GM12878 (cell line): Measurements from ENCODE around the gene DLG2. TPM values are rescaled to one million over a fixed set of nuclear protein-coding genes. Genes with fewer than 3 reads are reported as not detected.

Experiments
- ATAC-seq: fragments of 200-7000 bp; cut with Tn5 transposase; 3 replicates; pipeline ENCODE4 v1.9.1; 2020; ENCODE audit warnings: mild to moderate bottlenecking, moderate library complexity
- BruUV-seq: library from RNA; stranded (reverse); fragments of 400-500 nt; replicated peaks from 2 replicates; lab custom pipeline; 2021; lab: Mats Ljungman, UMichigan
- CTCF ChIA-PET: fragments of 300-600 bp; sonication (Branson Sonifier 250); formaldehyde crosslinking; extraction: SDS; loops from one replicate; lab custom pipeline; 2021; ENCODE audit warnings: inconsistent platforms; lab: Yijun Ruan, JAX
- POLR2A ChIA-PET: fragments of 350-600 bp; formaldehyde crosslinking; extraction: SDS; loops from one replicate; lab custom pipeline; 2021; ENCODE audit warnings: inconsistent platforms; lab: Charles Lee
- RAD21 ChIA-PET: fragments of 300-600 bp; sonication (Branson Sonifier 250); formaldehyde crosslinking; loops from one replicate; lab custom pipeline; 2023; ENCODE audit warnings: antibody characterized with exemption; ENCODE audit not compliant: unreplicated experiment; lab: Charles Lee
- SMC1A ChIA-PET: fragments of 300-600 bp; sonication (Branson Sonifier 250); formaldehyde crosslinking; loops from one replicate; lab custom pipeline; 2023; ENCODE audit not compliant: unreplicated experiment, uncharacterized antibody; lab: Charles Lee
- DNase-seq: peaks from one replicate; pipeline ENCODE4 v3.0.0-alpha.2; 2011; ENCODE audit warnings: low read depth, low spot score
- FAIRE-seq: peaks from 3 replicates; lab custom pipeline; 2011; peaks lifted over from hg19 to GRCh38; lab: Jason Lieb, UNC
- H2AFZ ChIP-seq: 2 replicates; pipeline ENCODE4 v1.6.0; 2011; ENCODE audit warnings: low read depth, low read length, control low read depth; ENCODE audit not compliant: control insufficient read depth
- H3K27ac ChIP-seq: 2 replicates; pipeline ENCODE4 v1.5.1; 2011; ENCODE audit warnings: control low read depth; ENCODE audit not compliant: control insufficient read depth, insufficient read depth
- H3K27me3 ChIP-seq, 2 experiments: replicated peaks in 1 of 2; 2 replicates each; pipeline versions ENCODE4 v1.6.0 to v1.6.1; 2011; ENCODE audit warnings: low read length in 1 of 2; ENCODE audit not compliant: control insufficient read depth in 2 of 2, insufficient read depth in 2 of 2
- H3K36me3 ChIP-seq, 2 experiments: 2 replicates each; pipeline ENCODE4 v1.5.1; 2011; ENCODE audit warnings: low read length in 1 of 2; ENCODE audit not compliant: control insufficient read depth in 2 of 2, insufficient read depth in 2 of 2
- H3K4me1 ChIP-seq: 2 replicates; pipeline ENCODE4 v1.6.1; 2011; ENCODE audit warnings: mild to moderate bottlenecking, low read length, moderate library complexity, mixed read lengths; ENCODE audit not compliant: control insufficient read depth, insufficient read depth
- H3K4me2 ChIP-seq: 2 replicates; pipeline ENCODE4 v1.6.0; 2011; ENCODE audit warnings: control low read depth; ENCODE audit not compliant: control insufficient read depth, insufficient read depth
- H3K4me3 ChIP-seq: fragments of 200-600 bp; sonication (generic); 2 replicates; pipeline ENCODE4 v1.5.1; 2016
- H3K79me2 ChIP-seq: 2 replicates; pipeline ENCODE4 v1.6.0; 2011; ENCODE audit warnings: low read length; ENCODE audit not compliant: control insufficient read depth, insufficient read depth
- H3K9ac ChIP-seq: 2 replicates; pipeline ENCODE4 v1.8.0; 2011; ENCODE audit warnings: low read length, control low read depth, mixed read lengths; ENCODE audit not compliant: control insufficient read depth, insufficient read depth
- H3K9me3 ChIP-seq: replicated peaks from 3 replicates; pipeline ENCODE4 v1.5.1; 2011; ENCODE audit warnings: mild to moderate bottlenecking, low read length; ENCODE audit not compliant: control insufficient read depth, insufficient read depth
- H4K20me1 ChIP-seq: 2 replicates; pipeline ENCODE4 v1.6.0; 2011; ENCODE audit not compliant: control insufficient read depth, insufficient read depth
- BCLAF1 ChIP-seq: fragments of 450-650 bp; IDR thresholded peaks from 2 replicates; pipeline ENCODE4 v1.6.1; 2017; ENCODE audit warnings: antibody characterized with exemption, mild to moderate bottlenecking, moderate library complexity
- CBX5 ChIP-seq: sonication (generic); IDR thresholded peaks from 2 replicates; pipeline ENCODE4 v1.6.1; 2016; ENCODE audit warnings: low read depth, moderate library complexity, mild to moderate bottlenecking, inconsistent platforms
- ETV6 ChIP-seq, 2 experiments: fragments of 450-650 bp in 1 of 2; IDR thresholded peaks in 1 of 2; conservative IDR thresholded peaks in 1 of 2; 2 replicates each; pipeline ENCODE4 v1.6.1; 2014; ENCODE audit warnings: antibody characterized with exemption in 1 of 2, borderline replicate concordance in 1 of 2, low read depth in 1 of 2, mild to moderate bottlenecking in 1 of 2, moderate library complexity in 1 of 2
- GATAD2B ChIP-seq: fragments of 450-650 bp; conservative IDR thresholded peaks from 2 replicates; pipeline ENCODE4 v1.6.1; 2017; ENCODE audit warnings: low read depth, mild to moderate bottlenecking, moderate library complexity
- HDGF ChIP-seq: fragments of 450-650 bp; IDR thresholded peaks from 2 replicates; pipeline ENCODE4 v1.6.1; 2016; ENCODE audit warnings: antibody characterized with exemption
- IKZF2 ChIP-seq, 2 experiments: fragments of 450-650 bp; IDR thresholded peaks; 2 replicates each; pipeline ENCODE4 v1.6.1; 2017; ENCODE audit warnings: mild to moderate bottlenecking in 2 of 2, moderate library complexity in 2 of 2
- IRF5 ChIP-seq: fragments of 450-650 bp; IDR thresholded peaks from 2 replicates; pipeline ENCODE4 v1.6.1; 2017; ENCODE audit warnings: borderline replicate concordance
- LARP7 ChIP-seq: fragments of 450-650 bp; IDR thresholded peaks from 2 replicates; pipeline ENCODE4 v1.6.1; 2017; ENCODE audit warnings: mild to moderate bottlenecking
- NKRF ChIP-seq: fragments of 450-650 bp; conservative IDR thresholded peaks from 2 replicates; pipeline ENCODE4 v1.6.1; 2017; ENCODE audit warnings: mild to moderate bottlenecking, moderate library complexity
- RCOR1 ChIP-seq: conservative IDR thresholded peaks from 2 replicates; pipeline ENCODE4 v1.6.1; 2012; ENCODE audit warnings: low read depth, low read length, improper control_type of control experiment
- SREBF1 ChIP-seq: IDR thresholded peaks from 2 replicates; pipeline ENCODE4 v1.6.1; 2012; ENCODE audit warnings: mild to moderate bottlenecking, low read length
- SRF ChIP-seq, 2 experiments: IDR thresholded peaks; 2 replicates each; pipeline ENCODE4 v1.6.1; 2011; ENCODE audit warnings: low read depth in 2 of 2, low read length in 2 of 2, mild to moderate bottlenecking in 1 of 2, moderate library complexity in 1 of 2
- STAT3 ChIP-seq: IDR thresholded peaks from 2 replicates; pipeline ENCODE4 v1.6.1; 2011; ENCODE audit warnings: low read depth, low read length, improper control_type of control experiment
- WRNIP1 ChIP-seq: IDR thresholded peaks from 2 replicates; pipeline ENCODE4 v1.6.1; 2011; ENCODE audit warnings: low read depth, low read length, improper control_type of control experiment, borderline replicate concordance
- YY1 ChIP-seq: IDR thresholded peaks from 2 replicates; pipeline ENCODE4 v1.6.1; 2011; ENCODE audit warnings: low read depth, mild to moderate bottlenecking, low read length
- ZBTB33 ChIP-seq: fragments of 450-650 bp; IDR thresholded peaks from 2 replicates; pipeline ENCODE4 v1.6.1; 2017; ENCODE audit warnings: mild to moderate bottlenecking
- WGBS: methylation state at CpG from one replicate; pipeline ENCODE4 v1.1.6; 2016; ENCODE audit warnings: low lambda C conversion rate; ENCODE audit not compliant: insufficient replicate concordance, insufficient coverage; ENCODE audit errors: missing lambda C conversion rate; 5-methylcytosine and 5-hydroxymethylcytosine counted together
- in situ Hi-C: fragments of 300-500 bp; cut with MboI; formaldehyde crosslinking; loops from 9 replicates; pipeline ENCODE4 v1.14.3; 2018; ENCODE audit warnings: mixed read lengths
- intact Hi-C: fragments of 100-400 bp; cut with micrococcal nuclease; formaldehyde crosslinking; loops from one replicate; pipeline ENCODE4 v1.14.2; 2022; ENCODE audit not compliant: unreplicated experiment
- polyA plus RNA-seq, 11 experiments: library from polyadenylated mRNA; depleted of rRNA in 4 of 11; unstranded in 6 of 11; stranded (reverse) in 5 of 11; fragments of >200 nt; fragmentation: Nextera tagmentation in 4 of 11; fragmentation: Illumina TruSeq in 1 of 11; extraction: Ambion mirVana in 4 of 11; extraction: Trizol in 1 of 11; gene quantifications; 1 replicate in 1 of 11; 2 replicates in 10 of 11; pipeline versions ENCODE4 v1.2.1 to v1.2.3, GENCODE V29; 2011 to 2016; ENCODE audit warnings: inconsistent platforms in 2 of 11, missing spikeins in 2 of 11, low read depth in 1 of 11
- total RNA-seq, 4 experiments: library from RNA; depleted of rRNA in 3 of 4; stranded (reverse); fragments of >200 nt in 3 of 4; fragmentation: Illumina TruSeq in 1 of 4; extraction: Trizol in 1 of 4; gene quantifications; 2 replicates each; pipeline versions ENCODE4 v1.2.1 to v1.2.3, GENCODE V29; 2013 to 2021

DLG2 gene
- total and polyA plus RNA-seq, 10 of the 15 experiments (the other 5 are each of a cell fraction or from before 2014, with no cell fraction given) = 0.09 to 0.98 (median 0.35) TPM

GRCh38 chr11:85105868-85106267, 521.3 kb downstream of the DLG2 start (continued):
- TF ChIP-seq IRF5 (no peak), GATAD2B (no peak), SRF (IDR thresholded peaks at IDR 0.05; ENCODE audit: low read depth in 2 of 2, low read length in 2 of 2) (no peak), ETV6 (conservative IDR thresholded peaks at IDR 0.05 in 1 of 2, IDR thresholded peaks at IDR 0.05 in 1 of 2; ENCODE audit: borderline replicate concordance in 1 of 2, low read depth in 1 of 2) (no peak), WRNIP1 (no peak), CBX5 (no peak)

- Histone ChIP-seq H3K9me3 (no peaks in the 10 kb centered on the region), H3K27me3 (peaks cover 0 to 2% of the 10 kb centered on the region in 2 experiments; a peak in 1 of 4 replicates), H3K9ac (no peak overlapping the region), H3K4me1 (no peaks in the 10 kb centered on the region), H3K79me2 (no peaks in the 10 kb centered on the region), H3K27ac (no peak overlapping the region), H3K4me3 (no peak overlapping the region), H3K36me3 (no peaks in the 10 kb centered on the region), H3K4me2 (no peak overlapping the region), H4K20me1 (no peaks in the 10 kb centered on the region), H2AFZ (no peak overlapping the region)
- 63% methylated on average over 3 of the region's 3 CpGs for WGBS
- SMC1A ChIA-PET = interaction anchor here (0.7 to 1.4 kb wide), 5 partner anchors 8 to 436 kb away, joined by 3 to 6 read pairs (median 3); no protein-coding TSS in a partner anchor
- BruUV-seq = no TSS peak
- POLR2A ChIA-PET = no interaction called here
- CTCF ChIA-PET = no interaction called here
- no peak for DNase-seq
- RAD21 ChIA-PET = no interaction called here
- in situ Hi-C loops (no loop called here), intact Hi-C loops (no loop called here)
- FAIRE-seq = no peak
- ATAC-seq = no peak
- TF ChIP-seq SREBF1 (no peak), IKZF2 (IDR thresholded peaks at IDR 0.05) (no peak), LARP7 (no peak), BCLAF1 (no peak), YY1 (no peak), ETV6 (conservative IDR thresholded peaks at IDR 0.05 in 1 of 2, IDR thresholded peaks at IDR 0.05 in 1 of 2; ENCODE audit: borderline replicate concordance in 1 of 2, low read depth in 1 of 2) (no peak), NKRF (no peak), RCOR1 (no peak), HDGF (no peak), ZBTB33 (no peak), STAT3 (no peak)
Measured at GRCh38 chr11:85099522-85099921, 527.6 kb downstream of the DLG2 start.
